ENCODE results near the gene BMP7. TPM values are rescaled to one million over a fixed set of nuclear protein-coding genes. Genes with fewer than 3 reads are reported as not detected.

The BMP7 gene
- total RNA-seq, 2 experiments from 2014 or later = not detected

GRCh38 chr20:57255183-57255582 is 11.3 kb downstream of the BMP7 start:
- H3K27ac ChIP-seq (ENCODE audit: low read depth in 1 of 2, low read length in 2 of 2) = no peak overlapping the region
- H3K9me3 ChIP-seq (ENCODE audit: control insufficient read depth in 1 of 2, insufficient read depth in 1 of 2, low read length in 2 of 2) = peaks cover 0 to 3% of the 10 kb centered on the region in 2 experiments
- Mint-ChIP-seq H3K27ac (no peak overlapping the region), H3K36me3 (ENCODE audit: low read depth) (no peaks in the 10 kb centered on the region), H3K4me3 (no peak overlapping the region), H3K9me3 (no peaks in the 10 kb centered on the region), H3K27me3 (peaks cover 60% of the 10 kb centered on the region), H3K4me1 (ENCODE audit: low read depth) (no peaks in the 10 kb centered on the region)
- peaks cover 9% of the 10 kb centered on the region for H3K4me1 ChIP-seq (ENCODE audit: insufficient read depth, low read length)
- H3K4me3 ChIP-seq (ENCODE audit: low read length) = no peak overlapping the region
- ChIA-PET POLR2A (no interaction called here), CTCF (no interaction called here)
- no peak for TF ChIP-seq CTCF (IDR thresholded peaks at IDR 0.05)
- H3K27me3 ChIP-seq (ENCODE audit: control insufficient read depth in 1 of 2, insufficient read depth in 2 of 2, low read length in 2 of 2) = peaks cover 6 to 29% of the 10 kb centered on the region in 2 experiments
- DNase-seq (no peak), ATAC-seq (ENCODE audit: poor library complexity) (no peak)
- intact Hi-C loops (cut with DNase I, micrococcal nuclease) = no loop called here
- no peaks in the 10 kb centered on the region for H3K36me3 ChIP-seq (ENCODE audit: insufficient read depth, low read length)

GRCh38 chr20:57252559-57253162 is 13.8 kb downstream of the BMP7 start:
- no peak overlapping the region for H3K4me3 ChIP-seq (ENCODE audit: low read length)
- Mint-ChIP-seq H3K27ac (no peak overlapping the region), H3K4me3 (no peak overlapping the region), H3K27me3 (peaks cover 54% of the 10 kb centered on the region), H3K9me3 (no peaks in the 10 kb centered on the region), H3K4me1 (ENCODE audit: low read depth) (no peaks in the 10 kb centered on the region), H3K36me3 (ENCODE audit: low read depth) (no peaks in the 10 kb centered on the region)
- intact Hi-C loops (cut with DNase I, micrococcal nuclease) = no loop called here
- peaks cover 0 to 7% of the 10 kb centered on the region in 2 experiments for H3K9me3 ChIP-seq (ENCODE audit: control insufficient read depth in 1 of 2, insufficient read depth in 1 of 2, low read length in 2 of 2)
- ATAC-seq (ENCODE audit: poor library complexity) (no peak), DNase-seq (no peak)
- H3K4me1 ChIP-seq (ENCODE audit: insufficient read depth, low read length) = peaks cover 9% of the 10 kb centered on the region
- POLR2A ChIA-PET = no interaction called here
- H3K27ac ChIP-seq (ENCODE audit: low read depth in 1 of 2, low read length in 2 of 2) = no peak overlapping the region
- no peaks in the 10 kb centered on the region for H3K36me3 ChIP-seq (ENCODE audit: insufficient read depth, low read length)
- H3K27me3 ChIP-seq (ENCODE audit: control insufficient read depth in 1 of 2, insufficient read depth in 2 of 2, low read length in 2 of 2) = peaks cover 8 to 13% of the 10 kb centered on the region in 2 experiments
- CTCF ChIA-PET = no interaction called here
- no peak for TF ChIP-seq CTCF (IDR thresholded peaks at IDR 0.05)

GRCh38 chr20:57251949-57252348 is 14.5 kb downstream of the BMP7 start:
- ATAC-seq (ENCODE audit: poor library complexity) (no peak), DNase-seq (no peak)
- Histone ChIP-seq H3K4me1 (ENCODE audit: insufficient read depth, low read length) (peaks cover 9% of the 10 kb centered on the region), H3K4me3 (ENCODE audit: low read length) (no peak overlapping the region), H3K27me3 (ENCODE audit: control insufficient read depth in 1 of 2, insufficient read depth in 2 of 2, low read length in 2 of 2) (peaks cover 8 to 13% of the 10 kb centered on the region in 2 experiments), H3K27ac (ENCODE audit: low read depth in 1 of 2, low read length in 2 of 2) (no peak overlapping the region), H3K36me3 (ENCODE audit: insufficient read depth, low read length) (no peaks in the 10 kb centered on the region), H3K9me3 (ENCODE audit: control insufficient read depth in 1 of 2, insufficient read depth in 1 of 2, low read length in 2 of 2) (peaks cover 0 to 7% of the 10 kb centered on the region in 2 experiments)
- no peak for TF ChIP-seq CTCF (IDR thresholded peaks at IDR 0.05)
- intact Hi-C loops (cut with DNase I, micrococcal nuclease) = no loop called here
- POLR2A ChIA-PET = no interaction called here
- Mint-ChIP-seq H3K27me3 (peaks cover 51% of the 10 kb centered on the region), H3K36me3 (ENCODE audit: low read depth) (no peaks in the 10 kb centered on the region), H3K4me3 (no peak overlapping the region), H3K27ac (no peak overlapping the region), H3K4me1 (ENCODE audit: low read depth) (no peaks in the 10 kb centered on the region), H3K9me3 (no peaks in the 10 kb centered on the region)
- CTCF ChIA-PET = no interaction called here

Measured in CD4-positive, alpha-beta T cell (primary cell).